Endothelial cell (in vitro differentiated cells): Measurements from ENCODE around the gene SLIT1. TPM values are rescaled to one million over a fixed set of nuclear protein-coding genes. Genes with fewer than 3 reads are reported as not detected.

Experiments
- DNase-seq: peaks from one replicate; pipeline ENCODE4 v3.0.0; 2021; ENCODE audit warnings: low spot score
- H3K27ac Mint-ChIP-seq: one replicate; pipeline ENCODE4 v1.8.0; 2021; ENCODE audit warnings: mixed read lengths, inconsistent platforms; ENCODE audit not compliant: unreplicated experiment
- H3K27me3 Mint-ChIP-seq: one replicate; pipeline ENCODE4 v1.8.0; 2021; ENCODE audit warnings: mild to moderate bottlenecking, moderate library complexity, mixed read lengths, inconsistent platforms; ENCODE audit not compliant: unreplicated experiment
- H3K36me3 Mint-ChIP-seq: one replicate; pipeline ENCODE4 v1.8.0; 2021; ENCODE audit warnings: mild to moderate bottlenecking, low read depth, mixed read lengths, inconsistent platforms; ENCODE audit not compliant: unreplicated experiment
- H3K4me1 Mint-ChIP-seq: one replicate; pipeline ENCODE4 v1.8.0; 2021; ENCODE audit warnings: mild to moderate bottlenecking, mixed read lengths, inconsistent platforms; ENCODE audit not compliant: unreplicated experiment
- H3K4me3 Mint-ChIP-seq: one replicate; pipeline ENCODE4 v1.8.0; 2021; ENCODE audit warnings: mild to moderate bottlenecking, mixed read lengths, inconsistent platforms; ENCODE audit not compliant: unreplicated experiment
- H3K9me3 Mint-ChIP-seq: one replicate; pipeline ENCODE4 v1.8.0; 2021; ENCODE audit warnings: mixed read lengths, inconsistent platforms; ENCODE audit not compliant: unreplicated experiment
- CTCF ChIP-seq: fragments of 200-600 bp; sonication (generic); IDR thresholded peaks from one replicate; pipeline ENCODE4 v1.5.0; 2021; ENCODE audit warnings: antibody characterized with exemption; ENCODE audit not compliant: unreplicated experiment
- total RNA-seq: library from RNA; stranded (reverse); fragmentation: NEBNext Ultra II Directional; extraction: Animal tissue kit (Norgen Biotek cat#: 25700); gene quantifications from one replicate; pipeline ENCODE4 v1.2.1, GENCODE V29; 2021; ENCODE audit not compliant: unreplicated experiment

SLIT1 gene
- total RNA-seq, 1 donor from 2014 or later, result 0.54 TPM

- DNase-seq, result no peak
- Mint-ChIP-seq H3K36me3 (no peaks in the 10 kb centered on the region), H3K27me3 (no peaks in the 10 kb centered on the region), H3K4me3 (no peak overlapping the region), H3K27ac (no peak overlapping the region), H3K4me1 (no peaks in the 10 kb centered on the region), H3K9me3 (no peaks in the 10 kb centered on the region)
- TF ChIP-seq CTCF, result no peak
These were observed 128.1 kb downstream of the SLIT1 start for GRCh38 chr10:97057491-97058235.

GRCh38 chr10:97056003-97056630, 129.6 kb downstream of the SLIT1 start:
- no peaks in the 10 kb centered on the region for H3K4me1 Mint-ChIP-seq
- H3K4me3 Mint-ChIP-seq, result no peak overlapping the region
- H3K36me3 Mint-ChIP-seq, result no peaks in the 10 kb centered on the region
- no peaks in the 10 kb centered on the region for H3K9me3 Mint-ChIP-seq
- H3K27me3 Mint-ChIP-seq, result no peaks in the 10 kb centered on the region
- no peak overlapping the region for H3K27ac Mint-ChIP-seq
- TF ChIP-seq CTCF, result no peak
- no peak for DNase-seq

GRCh38 chr10:97053276-97053675, 132.5 kb downstream of the SLIT1 start:
- H3K9me3 Mint-ChIP-seq, result no peaks in the 10 kb centered on the region
- no peaks in the 10 kb centered on the region for H3K4me1 Mint-ChIP-seq
- no peaks in the 10 kb centered on the region for H3K27me3 Mint-ChIP-seq
- no peak overlapping the region for H3K4me3 Mint-ChIP-seq
- no peaks in the 10 kb centered on the region for H3K36me3 Mint-ChIP-seq
- DNase-seq, result no peak
- no peak for TF ChIP-seq CTCF
- H3K27ac Mint-ChIP-seq, result no peak overlapping the region

- TF ChIP-seq CTCF, result no peak
- no peak overlapping the region for H3K4me3 Mint-ChIP-seq
- peaks cover 2% of the 10 kb centered on the region for H3K27me3 Mint-ChIP-seq
- no peaks in the 10 kb centered on the region for H3K9me3 Mint-ChIP-seq
- DNase-seq, result no peak
- H3K36me3 Mint-ChIP-seq, result no peaks in the 10 kb centered on the region
- H3K27ac Mint-ChIP-seq, result no peak overlapping the region
- H3K4me1 Mint-ChIP-seq, result no peaks in the 10 kb centered on the region
These were observed 134.7 kb downstream of the SLIT1 start for GRCh38 chr10:97050956-97051496.

GRCh38 chr10:97050205-97050745, 135.5 kb downstream of the SLIT1 start:
- Mint-ChIP-seq H3K27ac (no peak overlapping the region), H3K9me3 (no peaks in the 10 kb centered on the region), H3K4me1 (no peaks in the 10 kb centered on the region), H3K27me3 (peaks cover 2% of the 10 kb centered on the region), H3K36me3 (no peaks in the 10 kb centered on the region), H3K4me3 (no peak overlapping the region)
- no peak for DNase-seq
- TF ChIP-seq CTCF, result no peak
